H9 (cell line): ENCODE measurements around the gene SPIN1. TPM values are rescaled to one million over a fixed set of nuclear protein-coding genes. Genes with fewer than 3 reads are reported as not detected.
A peak's percentile ranks its signal among the peaks of the same experiment; 100 is the strongest.
"Not testable (repeated sequence)": the region's sequence is repeated elsewhere in the genome, so short reads cannot be mapped to it uniquely, and the experiment has no call there.

Experiments
- DNase-seq: peaks from one replicate; pipeline ENCODE4 v3.0.0-alpha.2; 2017
- H2AFZ ChIP-seq: one replicate; pipeline ENCODE4 v1.6.1; 2013; ENCODE audit warnings: mild to moderate bottlenecking, low read length, control low read depth, moderate library complexity
- H2AK5ac ChIP-seq: 2 replicates; pipeline ENCODE4 v1.6.1; 2013; ENCODE audit warnings: low read length, control low read depth, mixed read lengths; ENCODE audit not compliant: insufficient read length
- H2BK120ac ChIP-seq: one replicate; pipeline ENCODE4 v1.6.1; 2013; ENCODE audit warnings: low read depth, mild to moderate bottlenecking, low read length, control low read depth, inconsistent platforms; ENCODE audit not compliant: poor library complexity, severe bottlenecking
- H2BK12ac ChIP-seq: 2 replicates; pipeline ENCODE4 v1.6.1; 2013; ENCODE audit warnings: low read length, control low read depth, mixed read lengths, low read depth; ENCODE audit not compliant: insufficient read length
- H2BK15ac ChIP-seq: 2 replicates; pipeline ENCODE4 v1.6.1; 2013; ENCODE audit warnings: low read depth, low read length, control low read depth
- H2BK20ac ChIP-seq: one replicate; pipeline ENCODE4 v1.6.1; 2013; ENCODE audit warnings: low read depth, mild to moderate bottlenecking, low read length, control low read depth, inconsistent platforms; ENCODE audit not compliant: poor library complexity, severe bottlenecking
- H2BK5ac ChIP-seq: 2 replicates; pipeline ENCODE4 v1.6.1; 2013; ENCODE audit warnings: low read length, control low read depth, mixed read lengths; ENCODE audit not compliant: insufficient read length
- H3K14ac ChIP-seq: 2 replicates; pipeline ENCODE4 v1.6.1; 2013; ENCODE audit warnings: low read length, control low read depth; ENCODE audit not compliant: insufficient read depth
- H3K18ac ChIP-seq: 2 replicates; pipeline ENCODE4 v1.6.1; 2013; ENCODE audit warnings: low read depth, mild to moderate bottlenecking, mixed read lengths, low read length, control low read depth; ENCODE audit not compliant: insufficient read length
- H3K23ac ChIP-seq: 2 replicates; pipeline ENCODE4 v1.6.1; 2013; ENCODE audit warnings: low read length, control low read depth, mixed read lengths, low read depth; ENCODE audit not compliant: insufficient read length
- H3K23me2 ChIP-seq: 2 replicates; pipeline ENCODE4 v1.6.1; 2013; ENCODE audit warnings: low read depth, mild to moderate bottlenecking, mixed read lengths, low read length, control low read depth; ENCODE audit not compliant: insufficient read length, poor library complexity, severe bottlenecking
- H3K27ac ChIP-seq: 2 replicates; pipeline ENCODE4 v1.5.1; 2013; ENCODE audit warnings: low read length, control low read depth, mixed read lengths, low read depth; ENCODE audit not compliant: insufficient read length
- H3K27me3 ChIP-seq: 2 replicates; pipeline ENCODE4 v1.6.1; 2013; ENCODE audit warnings: low read length, control low read depth, inconsistent platforms; ENCODE audit not compliant: insufficient read depth
- H3K4ac ChIP-seq: 2 replicates; pipeline ENCODE4 v1.6.1; 2013; ENCODE audit warnings: low read depth, mild to moderate bottlenecking, control low read depth, inconsistent platforms, low read length, moderate library complexity
- H3K4me1 ChIP-seq: 2 replicates; pipeline ENCODE4 v1.6.1; 2013; ENCODE audit warnings: low read length, control low read depth, inconsistent platforms; ENCODE audit not compliant: insufficient read depth
- H3K4me2 ChIP-seq: 2 replicates; pipeline ENCODE4 v1.6.1; 2013; ENCODE audit warnings: low read length, control low read depth, mixed read lengths; ENCODE audit not compliant: insufficient read length, insufficient read depth
- H3K56ac ChIP-seq: 2 replicates; pipeline ENCODE4 v1.6.1; 2013; ENCODE audit warnings: low read depth, mild to moderate bottlenecking, mixed read lengths, low read length, control low read depth; ENCODE audit not compliant: insufficient read length
- H3K79me1 ChIP-seq: 2 replicates; pipeline ENCODE4 v1.6.1; 2013; ENCODE audit warnings: low read depth, mild to moderate bottlenecking, moderate library complexity, low read length, control low read depth, inconsistent platforms; ENCODE audit not compliant: insufficient read depth, poor library complexity, severe bottlenecking
- H3K79me2 ChIP-seq: 2 replicates; pipeline ENCODE4 v1.6.1; 2013; ENCODE audit warnings: low read length, control low read depth, inconsistent platforms; ENCODE audit not compliant: insufficient read depth
- H3K9ac ChIP-seq: 2 replicates; pipeline ENCODE4 v1.6.1; 2013; ENCODE audit warnings: low read length, control low read depth, mixed read lengths; ENCODE audit not compliant: insufficient read length; ENCODE audit errors: extremely low read depth
- H3K9me3 ChIP-seq: one replicate; pipeline ENCODE4 v1.6.1; 2013; ENCODE audit warnings: low read depth, low read length, inconsistent platforms; ENCODE audit not compliant: control insufficient read depth
- H3T11ph ChIP-seq: one replicate; pipeline ENCODE4 v1.6.1; 2013; ENCODE audit warnings: mild to moderate bottlenecking, low read length, control low read depth, inconsistent platforms
- H4K20me1 ChIP-seq: one replicate; pipeline ENCODE4 v1.6.1; 2013; ENCODE audit not compliant: control insufficient read depth, insufficient read length, insufficient read depth
- H4K5ac ChIP-seq: 2 replicates; pipeline ENCODE4 v1.6.1; 2013; ENCODE audit warnings: low read depth, mild to moderate bottlenecking, mixed read lengths, low read length, control low read depth; ENCODE audit not compliant: insufficient read length
- H4K8ac ChIP-seq: replicated peaks from 2 replicates; pipeline ENCODE4 v1.6.1; 2013; ENCODE audit warnings: low read length, control low read depth, mixed read lengths, low read depth; ENCODE audit not compliant: insufficient read length
- H4K91ac ChIP-seq: 2 replicates; pipeline ENCODE4 v1.6.1; 2013; ENCODE audit warnings: low read depth, mild to moderate bottlenecking, moderate library complexity, mixed read lengths, low read length, control low read depth; ENCODE audit not compliant: insufficient read length
- H3K27ac Mint-ChIP-seq, 3 experiments: 2 replicates in 2 of 3; 3 replicates in 1 of 3; pipeline ENCODE4 v1.8.0; 2020 to 2021; ENCODE audit warnings: mixed read lengths in 3 of 3, mild to moderate bottlenecking in 1 of 3, moderate library complexity in 1 of 3
- H3K27me3 Mint-ChIP-seq: 2 replicates; pipeline ENCODE4 v1.8.0; 2021; ENCODE audit warnings: low read depth, mild to moderate bottlenecking, moderate library complexity, mixed read lengths
- H3K36me3 Mint-ChIP-seq, 3 experiments: 2 replicates in 2 of 3; 3 replicates in 1 of 3; pipeline ENCODE4 v1.8.0; 2020 to 2021; ENCODE audit warnings: low read depth in 3 of 3, mixed read lengths in 3 of 3; ENCODE audit not compliant: insufficient read depth in 1 of 3
- H3K4me1 Mint-ChIP-seq, 2 experiments: 2 replicates each; pipeline ENCODE4 v1.8.0; 2020; ENCODE audit warnings: mixed read lengths in 2 of 2
- H3K4me3 Mint-ChIP-seq, 2 experiments: 2 replicates in 1 of 2; 3 replicates in 1 of 2; pipeline ENCODE4 v1.8.0; 2020 to 2021; ENCODE audit warnings: mild to moderate bottlenecking in 2 of 2, mixed read lengths in 2 of 2, moderate library complexity in 1 of 2
- H3K9me3 Mint-ChIP-seq, 2 experiments: 2 replicates in 1 of 2; 3 replicates in 1 of 2; pipeline ENCODE4 v1.8.0; 2020; ENCODE audit warnings: mild to moderate bottlenecking in 2 of 2, mixed read lengths in 2 of 2, moderate library complexity in 1 of 2
- CTCF ChIP-seq: fragments of 200-600 bp; sonication (generic); conservative IDR thresholded peaks from 3 replicates; pipeline ENCODE4 v1.8.0; 2021; ENCODE audit warnings: antibody characterized with exemption, mild to moderate bottlenecking
- WGBS: extraction: QIAGEN DNeasy Blood & Tissue Kit; methylation state at CpG from one replicate; pipeline ENCODE4 v1.1.7; 2013; ENCODE audit warnings: missing lambda C conversion rate, low lambda C conversion rate, mixed read lengths; ENCODE audit not compliant: insufficient read length; ENCODE audit errors: extremely low coverage; 5-methylcytosine and 5-hydroxymethylcytosine counted together
- total RNA-seq: library from RNA; stranded (reverse); gene quantifications from 2 replicates; pipeline ENCODE4 v1.2.1, GENCODE V29; 2021

The SPIN1 gene
- total RNA-seq, 1 experiment from 2014 or later: 136 TPM

GRCh38 chr9:88380118-88380517 lies 8.1 kb upstream of the SPIN1 start:
- H3K4me1 ChIP-seq: peaks cover 4% of the 10 kb centered on the region; the same call in 1 of the 2 replicates
- H3K9me3 Mint-ChIP-seq: peaks cover 7 to 12% of the 10 kb centered on the region in 2 experiments
- peaks cover 4 to 14% (median 5%) of the 10 kb centered on the region in 3 experiments; a peak in 6 of 7 replicates for H3K36me3 Mint-ChIP-seq
- peaks cover 34 to 38% of the 10 kb centered on the region in 2 experiments for H3K4me1 Mint-ChIP-seq
- H3K14ac ChIP-seq: no peak overlapping the region; the same call in 1 of the 2 replicates
- H3K23me2 ChIP-seq: no peaks in the 10 kb centered on the region
- H3K18ac ChIP-seq: peak overlapping the region; percentile 54
- H4K20me1 ChIP-seq: no peaks in the 10 kb centered on the region
- H2BK12ac ChIP-seq: peak overlapping the region; percentile 33
- peak overlapping the region; percentile 29 for H2AFZ ChIP-seq
- peak overlapping the region; percentile 46 for H2BK5ac ChIP-seq
- no peak overlapping the region for H3K56ac ChIP-seq
- no peak overlapping the region for H2BK20ac ChIP-seq
- H4K8ac ChIP-seq: no peak overlapping the region
- H2BK120ac ChIP-seq: no peak overlapping the region
- no peak overlapping the region for H2AK5ac ChIP-seq
- no peak overlapping the region for H3K23ac ChIP-seq
- peak overlapping the region; percentile 83 for H3K27ac ChIP-seq
- peak overlapping the region; percentile 59 to 93 (median 77); a peak in 6 of 7 replicates for H3K27ac Mint-ChIP-seq
- no peak for TF ChIP-seq CTCF
- no peak overlapping the region for H3K9ac ChIP-seq
- H3T11ph ChIP-seq: no peak overlapping the region
- H4K5ac ChIP-seq: no peak overlapping the region
- H3K9me3 ChIP-seq: no peaks in the 10 kb centered on the region
- no peak for DNase-seq
- 0 out of 2 replicates have a peak, but pooled peaks cover 2% of the 10 kb centered on the region for H3K79me2 ChIP-seq
- no peak overlapping the region for H2BK15ac ChIP-seq
- H3K27me3 Mint-ChIP-seq: no peaks in the 10 kb centered on the region; the same call in 1 of the 2 replicates
- WGBS: no CpG with 5 or more reads among the region's 1 CpG
- no peaks in the 10 kb centered on the region for H3K79me1 ChIP-seq
- no peak overlapping the region; a peak in 1 of 5 replicates for H3K4me3 Mint-ChIP-seq
- H4K91ac ChIP-seq: no peak overlapping the region
- no peak overlapping the region for H3K4ac ChIP-seq
- H3K4me2 ChIP-seq: no peak overlapping the region
- no peaks in the 10 kb centered on the region for H3K27me3 ChIP-seq

GRCh38 chr9:88381322-88381721 lies 6.9 kb upstream of the SPIN1 start:
- H4K8ac ChIP-seq, H2AK5ac ChIP-seq, H3K23me2 ChIP-seq, H4K20me1 ChIP-seq, H4K5ac ChIP-seq, H3K4me2 ChIP-seq, H3K79me1 ChIP-seq, H2BK20ac ChIP-seq, H3K56ac ChIP-seq, H2BK12ac ChIP-seq, H3K4me1 ChIP-seq, H2BK120ac ChIP-seq, H3K27ac Mint-ChIP-seq, H2BK5ac ChIP-seq, H2BK15ac ChIP-seq, H3K9me3 Mint-ChIP-seq, H3K79me2 ChIP-seq, DNase-seq, H3K14ac ChIP-seq, H3K27ac ChIP-seq, H3K4me3 Mint-ChIP-seq, H3K23ac ChIP-seq, H3K18ac ChIP-seq, H3K27me3 ChIP-seq, H3K27me3 Mint-ChIP-seq, H3K9ac ChIP-seq, H3T11ph ChIP-seq, H3K9me3 ChIP-seq, H3K4ac ChIP-seq, H4K91ac ChIP-seq, H2AFZ ChIP-seq: not testable (repeated sequence)
- peaks cover 34 to 39% of the 10 kb centered on the region in 2 experiments for H3K4me1 Mint-ChIP-seq
- peaks cover 5 to 16% (median 7%) of the 10 kb centered on the region in 3 experiments for H3K36me3 Mint-ChIP-seq
- 100% methylated on average over 1 of the region's 10 CpGs for WGBS
